ENCODE results near the gene MORN2.
"Not testable (repeated sequence)": the region's sequence is repeated elsewhere in the genome, so short reads cannot be mapped to it uniquely, and the experiment has no call there.

Gene MORN2

DNA sequence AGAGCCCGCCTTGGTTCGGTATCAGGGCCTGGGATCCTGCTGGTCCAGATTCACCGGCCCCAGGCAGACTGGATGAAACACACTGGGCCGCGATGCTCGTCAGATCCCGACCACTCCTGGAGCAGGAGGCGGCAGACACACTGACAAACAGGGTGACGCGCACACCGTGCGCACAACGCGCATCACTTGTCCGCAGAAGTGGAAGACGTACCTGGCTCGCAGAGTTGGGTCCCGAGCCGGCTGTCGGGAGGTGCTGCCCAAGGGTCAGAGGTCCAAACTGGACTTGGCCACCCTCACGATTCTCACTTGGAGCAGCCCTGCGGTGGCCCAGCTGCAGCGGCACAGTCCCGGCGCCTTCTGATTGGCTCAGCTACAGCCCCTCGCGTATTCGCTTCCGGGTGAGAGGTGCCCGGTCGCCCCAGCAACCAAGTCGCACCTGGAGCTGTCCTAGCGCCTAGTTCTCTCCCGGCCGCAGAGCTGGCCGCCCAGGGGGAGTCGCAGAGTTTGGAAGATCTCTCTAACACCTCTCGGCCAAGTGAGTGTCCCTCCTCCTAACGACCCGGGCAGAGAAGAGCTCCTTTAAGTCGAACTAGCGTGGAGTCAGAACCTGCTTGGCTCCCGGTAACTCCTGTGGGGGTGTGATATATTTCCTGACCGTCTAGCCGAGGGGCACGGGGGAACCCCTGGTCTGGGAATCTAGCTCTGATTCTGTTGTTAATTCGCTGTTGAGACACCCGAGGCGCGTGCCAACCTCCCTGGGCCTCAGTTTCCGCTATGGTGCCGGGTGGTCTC lies at the start of gene MORN2, which contains the start of gene DHX57:
Gene MORN2 (plus strand): TSS at position 401 of the 792 bp plus-strand sequence.
Gene DHX57 (minus strand): TSS at position 359 of the 792 bp plus-strand sequence. CDS start 7,529 bp downstream, outside the sequence.
- peak; percentile 86 for DNase-seq

DNA sequence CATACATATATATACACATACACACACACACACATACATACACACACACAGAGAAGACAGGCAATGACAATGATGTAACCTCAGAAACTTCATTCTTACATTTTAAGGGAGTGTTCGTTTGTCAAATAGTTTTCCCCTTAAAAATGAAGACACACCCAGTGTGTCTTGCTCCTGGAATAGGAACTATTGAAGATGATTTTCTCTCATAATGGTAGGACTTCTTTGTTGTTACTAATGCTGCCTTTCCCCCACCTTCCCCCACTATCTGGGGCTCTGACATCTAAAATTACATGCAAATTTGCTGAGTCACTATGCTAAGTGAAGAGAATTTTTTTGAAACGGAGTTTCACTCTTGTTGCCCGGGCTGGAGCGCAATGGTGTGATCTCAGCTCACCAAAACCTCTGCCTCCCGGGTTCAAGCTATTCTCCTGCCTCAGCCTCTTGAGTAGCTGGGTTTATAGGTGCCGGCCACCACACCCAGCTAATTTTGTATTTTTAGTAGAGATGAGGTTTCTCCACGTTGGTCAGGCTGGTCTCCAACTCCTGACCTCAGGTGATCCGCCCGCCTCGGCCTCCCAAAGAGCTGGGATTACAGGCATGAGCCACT lies 48.1 kb upstream of the MORN2 start:
- not testable (repeated sequence) for DNase-seq

DNA sequence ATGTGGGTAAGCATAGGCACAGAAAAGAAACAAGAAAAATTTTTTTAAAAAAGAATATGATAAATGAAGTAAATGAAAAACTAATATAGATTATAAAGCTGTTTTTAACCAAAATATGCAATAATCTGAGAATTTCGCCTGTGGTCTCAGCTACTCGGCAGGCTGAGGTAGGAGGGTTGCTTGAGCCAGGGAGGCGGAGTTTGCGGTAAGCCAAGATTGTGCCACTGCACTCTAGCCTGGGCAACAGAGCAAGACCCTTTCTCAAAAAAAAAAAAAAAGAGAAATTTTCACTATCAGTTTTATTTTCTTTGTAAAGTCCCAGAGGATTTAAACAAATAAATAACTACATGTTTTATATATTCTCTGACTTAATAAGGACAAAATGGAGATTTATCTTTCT lies 47.3 kb upstream of the MORN2 start:
- no peak for DNase-seq

DNA sequence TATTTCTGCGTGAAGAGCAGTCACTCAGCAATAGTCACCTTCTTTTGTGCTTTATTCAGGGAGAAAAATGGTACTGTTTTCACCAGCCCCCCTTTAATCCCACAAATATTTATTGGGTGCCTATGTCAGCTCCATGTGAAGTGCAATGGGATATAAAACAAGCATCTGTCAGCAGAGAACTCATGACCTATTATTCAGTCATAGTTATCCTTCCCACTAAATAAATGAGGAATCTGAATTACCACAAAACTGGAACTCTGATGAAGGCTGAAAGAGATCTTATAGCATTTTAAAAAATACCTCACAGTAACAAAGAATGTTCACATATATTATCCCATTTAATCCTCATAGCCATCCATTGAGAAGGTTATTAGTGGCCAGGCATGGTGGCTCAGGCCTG lies 45.8 kb upstream of the MORN2 start:
- DNase-seq: no peak

DNA sequence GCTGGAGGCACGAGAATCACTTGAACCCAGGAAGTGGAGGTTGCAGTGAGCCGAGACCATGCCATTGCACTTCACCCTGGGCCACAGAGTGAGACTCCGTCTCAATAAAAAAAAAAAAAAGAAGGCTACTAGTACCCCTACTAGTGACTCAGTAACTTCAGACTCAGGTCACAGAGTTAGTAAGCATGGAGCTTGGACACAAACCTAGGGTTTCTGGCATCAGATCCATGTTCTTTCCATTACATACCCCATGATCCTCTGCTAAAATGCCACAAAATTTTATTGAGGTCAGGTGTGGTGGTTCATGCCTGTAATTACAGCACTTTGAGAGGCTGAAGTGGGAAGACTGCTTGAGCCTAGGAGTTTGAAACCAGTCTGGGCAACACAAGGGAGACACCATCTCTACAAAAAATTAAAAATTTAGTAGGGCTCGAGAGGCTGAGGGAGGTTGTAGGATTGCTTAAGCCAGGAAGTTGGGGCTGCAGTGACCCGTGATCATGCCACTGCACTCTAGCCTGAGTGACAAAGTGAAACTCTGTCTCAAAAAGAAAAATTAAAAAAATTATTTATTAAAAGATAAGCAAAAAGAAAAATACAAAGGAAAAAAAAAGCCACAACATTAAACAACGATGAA lies 45.1 kb upstream of the MORN2 start:
- no peak for DNase-seq

DNA sequence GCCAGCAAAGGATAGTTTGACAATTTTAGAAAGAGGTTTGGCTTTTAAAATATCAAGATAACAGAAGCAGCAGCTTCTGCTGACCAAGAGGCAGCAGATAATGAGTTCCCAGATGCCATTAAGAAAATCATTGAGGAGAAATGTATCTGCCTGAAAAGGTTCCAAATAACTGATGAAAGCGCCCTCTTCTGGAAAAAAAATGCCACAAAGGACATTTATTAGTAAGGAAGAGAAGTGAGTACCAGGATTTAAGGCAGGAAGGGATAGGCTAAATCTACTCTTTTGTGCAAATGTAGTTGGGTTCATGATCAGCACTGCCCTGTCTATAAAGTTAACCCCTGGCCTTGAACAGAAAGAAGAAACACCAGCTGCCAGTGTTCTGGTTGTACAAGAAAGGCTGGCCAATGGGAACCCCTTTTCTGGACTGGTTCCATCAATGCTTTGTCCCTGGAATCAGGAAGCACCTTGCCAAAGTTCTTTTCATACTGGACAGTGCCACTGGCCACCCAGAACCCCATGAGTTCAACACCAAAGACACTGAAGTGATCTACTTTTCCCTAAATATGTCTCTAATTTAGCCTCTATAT lies 40.7 kb upstream of the MORN2 start:
- DNase-seq: no peak

DNA sequence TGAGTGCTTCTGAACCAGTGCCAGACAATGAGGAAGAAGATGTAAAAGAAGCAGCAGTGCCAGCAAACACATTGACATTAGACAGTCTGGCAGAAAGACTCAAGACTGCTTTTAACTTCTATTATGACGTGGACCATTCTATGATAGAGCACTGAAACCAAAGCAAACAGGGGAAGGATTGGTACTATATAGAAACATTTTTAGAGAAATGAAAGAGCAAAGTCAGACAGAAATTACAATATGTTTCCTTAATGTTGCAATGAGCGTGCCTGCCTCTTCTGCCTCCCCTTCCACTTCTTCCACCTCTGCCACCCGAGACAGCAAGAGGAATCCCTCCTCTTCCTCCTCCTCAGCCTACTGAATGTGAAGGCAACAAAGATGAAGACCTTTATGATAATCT lies 39.8 kb upstream of the MORN2 start:
- no peak for DNase-seq

DNA sequence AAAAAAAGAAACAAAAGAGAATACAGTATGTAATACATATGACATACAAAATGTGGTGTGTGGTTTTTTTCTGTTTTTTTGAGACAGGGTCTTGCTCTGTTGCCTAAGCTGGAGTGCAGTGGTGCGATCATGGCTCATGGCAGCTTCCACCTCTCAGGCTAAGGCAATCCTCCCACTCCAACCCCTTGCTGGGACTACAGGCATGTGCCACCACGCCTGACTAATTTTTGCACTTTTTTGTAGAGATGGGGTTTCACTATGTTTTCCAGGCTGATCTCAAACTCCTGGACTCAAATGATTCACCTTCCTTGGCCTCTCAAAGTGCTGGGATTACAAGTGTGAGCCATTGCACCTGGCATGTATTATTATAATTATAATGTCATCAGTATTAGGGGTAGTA lies 39.0 kb upstream of the MORN2 start:
- DNase-seq: no peak

DNA sequence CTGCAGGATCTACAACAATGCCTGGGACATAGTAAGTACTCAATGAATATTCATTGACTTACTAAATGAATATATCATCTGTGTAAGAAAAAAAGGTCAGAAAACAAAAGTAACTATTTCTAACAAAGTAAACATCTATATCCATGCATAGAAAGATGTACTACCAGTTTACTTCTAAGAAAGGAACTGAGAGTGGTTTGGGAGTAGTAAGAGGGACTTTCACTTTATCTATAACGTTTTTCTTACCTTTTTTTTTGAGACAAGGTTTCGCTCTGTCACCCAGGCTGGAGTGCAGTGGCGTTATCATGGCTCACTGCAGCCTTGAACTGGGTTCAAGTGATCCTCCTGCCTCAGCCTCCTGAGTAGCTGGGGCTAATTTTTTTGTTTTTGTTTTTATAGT lies 25.7 kb upstream of the MORN2 start:
- no peak for DNase-seq

DNA sequence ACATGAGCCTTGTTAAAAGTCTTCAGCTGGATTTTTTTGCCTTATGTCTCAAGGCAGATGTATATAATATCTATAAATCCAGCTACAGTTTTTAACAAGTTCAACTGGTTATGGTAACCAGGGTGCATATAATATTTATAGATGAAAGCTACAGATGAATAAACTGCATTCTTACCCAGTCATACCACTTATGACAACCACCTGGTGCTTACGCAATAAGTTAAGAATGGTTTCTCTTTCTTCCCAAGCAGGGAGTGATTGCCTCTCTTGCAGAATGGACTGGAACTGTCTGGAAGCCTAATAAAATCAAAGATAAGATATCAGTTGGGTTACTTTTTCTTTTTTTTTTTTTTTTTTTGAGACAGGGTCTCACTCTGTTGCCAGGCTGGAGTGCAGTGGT lies 19.6 kb upstream of the MORN2 start:
- DNase-seq: no peak

DNA sequence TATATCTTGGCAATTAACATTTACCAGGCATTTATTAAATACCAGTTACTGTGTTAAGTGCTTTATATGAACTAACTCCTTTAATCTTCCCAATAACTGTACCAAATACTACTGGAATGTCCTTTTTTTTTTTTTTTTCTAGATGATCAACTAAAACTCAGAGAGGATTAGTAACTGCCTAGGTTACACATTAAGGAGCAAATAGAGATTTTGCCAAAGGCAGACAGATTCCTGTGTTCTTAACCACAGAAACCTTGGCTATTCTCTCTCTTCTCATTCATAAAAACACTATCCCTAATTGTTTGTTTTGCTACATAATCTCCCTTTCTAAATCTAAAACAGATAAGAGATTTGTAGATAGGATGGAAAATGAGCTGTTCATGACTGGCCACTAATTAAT lies 13.3 kb upstream of the MORN2 start:
- DNase-seq: no peak

DNA sequence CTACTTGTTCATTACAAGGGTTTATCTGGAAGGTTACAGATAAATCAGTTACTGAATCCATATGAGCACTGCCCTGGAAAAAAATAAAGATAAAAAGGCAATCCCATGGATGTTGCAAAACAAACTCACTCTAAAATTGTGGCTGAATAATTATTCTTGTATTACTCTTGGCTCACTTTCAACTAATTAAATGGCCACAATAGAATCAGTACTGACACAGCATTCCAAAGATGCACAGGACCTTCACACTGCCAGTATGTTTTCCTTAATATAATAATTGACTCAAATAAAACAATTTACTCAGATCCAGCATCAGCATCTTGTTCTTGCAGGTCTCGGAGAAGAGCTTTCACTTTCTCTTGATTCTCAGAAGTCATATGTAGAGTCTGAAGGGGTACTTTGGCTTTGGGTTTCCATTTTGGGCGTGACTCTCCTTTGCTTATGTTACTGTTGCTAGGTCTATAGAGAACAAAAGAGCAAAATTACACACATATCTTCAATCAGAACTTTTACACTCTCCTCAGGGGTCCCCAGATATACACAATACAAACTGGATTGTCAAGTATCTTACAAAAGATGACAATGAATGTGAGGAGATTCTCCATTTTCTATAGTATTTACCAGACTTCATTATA lies 12.6 kb upstream of the MORN2 start:
- DNase-seq: no peak

DNA sequence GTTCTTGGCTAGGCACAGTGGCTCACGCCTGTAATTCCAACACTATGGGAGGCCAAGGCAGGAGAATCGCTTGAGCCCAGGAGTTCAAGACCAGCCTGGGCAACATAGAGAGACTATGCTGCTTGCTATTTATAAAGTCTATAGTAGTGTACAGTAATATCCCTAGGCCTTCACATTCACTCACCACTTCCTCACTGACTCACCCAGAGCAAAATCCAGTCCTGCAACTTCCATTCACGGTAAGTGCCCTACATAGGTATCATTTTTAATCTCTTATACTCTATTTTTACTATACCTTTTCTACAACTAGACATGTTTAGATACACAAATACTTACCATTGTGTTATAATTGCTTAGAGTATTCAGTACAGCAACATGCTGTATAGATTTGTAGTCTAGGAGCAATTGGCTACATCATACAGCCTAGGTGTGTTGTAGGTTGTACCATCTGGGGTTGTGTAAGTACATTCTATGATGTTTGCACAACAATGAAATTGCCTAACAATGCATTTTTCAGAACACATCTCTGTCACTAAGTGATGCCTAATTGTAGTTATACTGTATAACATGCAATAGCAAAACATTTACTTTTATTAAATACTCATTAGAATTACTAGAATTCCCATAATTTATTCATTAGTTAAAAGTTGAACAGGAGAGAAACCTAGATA lies 8.9 kb upstream of the MORN2 start:
- DNase-seq: no peak

DNA sequence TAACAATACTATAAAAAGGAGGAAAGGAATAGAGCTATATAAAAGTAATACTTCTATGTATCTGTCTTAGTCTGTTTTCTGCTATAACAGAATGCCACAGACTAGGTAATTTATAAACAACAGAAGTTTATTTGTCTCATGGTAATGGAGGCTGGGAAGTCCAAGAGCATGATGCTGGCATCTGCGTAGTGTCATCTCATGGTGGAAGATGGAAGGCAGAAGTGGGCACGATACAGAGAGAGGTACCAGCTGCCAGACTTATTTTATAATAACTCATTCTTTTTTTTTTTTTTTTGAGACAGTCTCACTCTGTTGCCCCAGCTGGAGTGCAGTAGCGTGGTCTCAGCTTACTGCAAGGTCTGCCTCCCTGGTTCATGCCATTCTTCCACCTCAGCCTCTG lies 4.3 kb upstream of the MORN2 start:
- DNase-seq: no peak

DNA sequence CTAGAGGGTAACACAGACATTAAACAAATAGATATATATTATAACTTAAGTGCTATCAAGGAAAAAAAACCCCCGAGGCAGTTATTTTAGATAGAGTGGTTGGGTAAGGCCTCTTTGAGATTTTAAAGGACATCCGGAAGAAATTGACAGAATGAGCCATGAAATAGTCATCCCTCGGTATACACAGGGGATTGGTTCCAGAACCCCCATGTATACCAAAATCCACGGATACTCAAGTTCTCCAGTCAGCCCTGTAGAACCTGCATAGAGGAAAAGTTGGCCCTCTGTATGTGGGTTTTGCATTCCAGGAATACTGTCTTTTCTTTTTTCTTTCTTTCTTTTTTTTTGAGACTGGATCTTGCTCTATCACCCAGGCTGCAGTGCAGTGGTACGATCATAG lies 2.0 kb upstream of the MORN2 start:
- no peak for DNase-seq

DNA sequence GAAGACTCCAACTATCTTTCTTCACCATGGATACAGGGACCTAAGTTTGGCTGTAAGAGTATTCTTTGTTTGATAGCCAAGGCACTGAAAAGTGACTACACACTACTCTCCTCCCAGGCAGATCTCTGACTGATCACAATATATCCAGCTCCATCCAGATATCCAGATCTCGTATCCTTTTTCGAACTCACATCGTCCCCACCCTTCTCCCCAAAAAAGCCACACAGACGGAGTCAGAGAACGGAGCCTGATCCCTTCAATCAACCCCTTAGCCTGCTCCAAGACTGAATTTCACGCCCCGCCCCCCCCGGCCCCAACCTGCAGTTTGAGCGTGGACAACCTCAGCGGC lies 575 bp upstream of the MORN2 start:
- no peak for DNase-seq

DNA sequence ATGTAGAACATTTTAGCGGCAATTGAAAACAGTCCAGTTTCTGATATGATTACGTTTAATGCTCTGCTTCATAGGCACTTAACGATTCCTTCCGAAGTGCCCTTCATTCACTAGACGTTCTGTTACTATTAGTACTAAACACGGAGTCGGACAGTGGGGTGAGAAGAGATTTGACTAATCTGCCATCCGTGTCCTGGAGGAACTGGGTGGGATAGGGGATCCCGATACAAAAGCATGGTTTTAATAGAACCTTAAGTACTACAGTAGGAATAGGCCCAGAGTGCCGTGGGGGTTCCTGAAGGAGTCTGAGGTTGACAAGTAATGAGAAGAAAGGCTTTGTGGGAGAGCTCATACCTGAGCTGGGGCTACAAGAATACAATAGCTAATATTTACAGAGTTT lies 631 bp downstream of the MORN2 start:
- no peak for DNase-seq

DNA sequence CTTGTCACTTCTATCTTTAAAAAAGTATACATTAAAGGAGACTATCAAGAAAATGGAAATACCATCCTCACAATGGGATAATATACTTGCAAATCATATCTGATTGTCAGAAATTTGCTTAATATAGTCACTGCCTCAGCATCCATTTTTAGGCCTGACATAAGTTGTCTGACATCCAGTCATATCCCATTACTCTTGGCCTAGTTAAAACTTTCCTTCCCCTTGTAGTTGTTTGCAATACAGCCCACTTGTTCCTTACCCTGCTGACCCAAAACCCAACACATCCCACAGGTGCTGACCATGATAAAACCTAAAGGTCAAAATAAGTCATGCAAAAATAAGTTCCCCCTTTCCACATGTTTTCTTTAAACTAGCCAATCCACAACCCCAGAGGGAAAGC lies 10.3 kb downstream of the MORN2 start:
- no peak for DNase-seq

DNA sequence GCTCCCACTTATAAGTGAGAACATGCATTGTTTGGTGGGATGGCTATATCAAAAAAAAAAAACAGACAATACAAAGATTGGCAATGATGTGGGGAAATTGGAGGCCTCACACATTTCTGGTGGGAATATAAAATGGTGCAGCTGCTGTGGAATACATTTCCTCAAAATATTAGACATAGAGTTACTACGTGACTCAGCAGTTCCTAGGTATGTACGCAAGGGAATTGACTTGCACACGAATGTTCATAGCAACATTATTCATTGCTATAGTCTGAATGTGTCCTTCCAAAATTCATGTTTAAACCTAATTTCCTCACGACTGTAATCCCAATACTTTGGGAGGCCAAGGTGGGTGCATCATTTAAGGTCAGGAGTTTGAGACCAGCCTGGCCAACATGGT lies 11.6 kb downstream of the MORN2 start:
- DNase-seq: no peak

DNA sequence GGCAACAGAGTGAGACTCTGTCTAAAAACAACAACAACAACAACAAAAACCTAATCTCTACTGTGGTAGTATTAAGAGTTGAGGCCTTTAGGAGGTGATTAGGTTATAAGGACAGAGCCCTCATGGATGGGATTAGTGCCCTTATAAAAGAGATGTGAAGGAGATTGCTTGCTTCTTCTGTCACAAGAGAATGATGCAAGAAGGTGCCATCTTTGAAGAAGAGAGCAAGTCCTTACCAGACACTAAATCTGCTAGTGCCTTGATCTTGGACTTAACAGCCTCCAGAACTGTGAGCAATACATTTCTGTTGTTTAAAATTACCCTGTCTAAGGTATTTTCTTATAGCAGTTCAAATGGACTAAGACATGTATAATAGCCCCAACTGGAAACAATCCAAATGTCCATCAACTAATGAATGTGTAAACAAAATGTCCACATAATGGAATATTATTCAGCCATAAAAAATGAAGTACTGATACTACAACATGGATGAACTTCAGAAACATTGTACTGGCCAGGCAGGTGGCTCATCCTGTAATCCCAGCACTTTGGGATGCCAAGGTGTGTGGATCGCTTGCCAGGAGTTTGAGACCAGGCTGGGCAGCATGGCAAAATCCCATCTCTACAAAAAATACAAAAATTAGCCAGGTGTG lies 12.3 kb downstream of the MORN2 start:
- no peak for DNase-seq

DNA sequence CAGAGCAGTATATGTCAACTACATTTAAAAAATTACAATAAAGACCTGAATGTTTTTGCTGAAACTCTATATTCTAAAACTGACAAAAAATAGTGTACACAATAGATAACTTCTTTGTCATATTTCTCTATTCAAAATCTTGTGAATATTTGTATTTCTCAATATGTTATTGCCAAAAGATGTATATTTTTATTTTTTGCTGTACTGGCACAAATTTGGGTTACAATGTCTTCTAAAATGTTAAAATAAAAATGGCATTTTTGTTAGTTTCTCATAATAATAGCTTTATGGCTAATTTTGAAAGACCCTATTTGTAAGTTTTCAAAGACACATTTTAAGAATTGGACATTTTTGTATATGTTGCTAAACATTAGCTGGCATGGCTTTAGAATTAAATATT lies 13.3 kb downstream of the MORN2 start:
- no peak for DNase-seq

DNA sequence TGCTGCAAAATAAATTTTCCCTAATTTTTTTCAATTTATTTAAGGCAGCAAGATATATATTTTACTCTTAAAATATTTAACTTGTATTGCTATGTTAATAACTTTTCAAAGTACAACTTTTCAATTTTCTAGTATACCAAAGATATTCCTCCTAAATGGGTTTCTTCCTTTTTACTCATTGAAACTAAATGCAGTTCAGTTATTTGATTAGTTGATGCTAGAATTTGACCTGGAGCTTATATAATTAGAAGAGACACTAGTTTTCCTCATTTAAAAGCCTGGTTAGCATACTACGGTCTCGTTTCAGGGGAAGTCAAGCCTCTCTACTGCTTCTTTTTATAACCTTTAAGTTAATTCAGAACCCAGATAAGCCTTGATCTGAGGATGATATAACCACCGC lies 13.8 kb downstream of the MORN2 start, which contains the start of gene ARHGEF33:
Gene ARHGEF33 (plus strand): TSS at position 301 of the 400 bp plus-strand sequence. CDS start 29,573 bp downstream, outside the sequence.
- DNase-seq: no peak
